ENCODE data around the gene PMEPA1.

PMEPA1 gene

DNA sequence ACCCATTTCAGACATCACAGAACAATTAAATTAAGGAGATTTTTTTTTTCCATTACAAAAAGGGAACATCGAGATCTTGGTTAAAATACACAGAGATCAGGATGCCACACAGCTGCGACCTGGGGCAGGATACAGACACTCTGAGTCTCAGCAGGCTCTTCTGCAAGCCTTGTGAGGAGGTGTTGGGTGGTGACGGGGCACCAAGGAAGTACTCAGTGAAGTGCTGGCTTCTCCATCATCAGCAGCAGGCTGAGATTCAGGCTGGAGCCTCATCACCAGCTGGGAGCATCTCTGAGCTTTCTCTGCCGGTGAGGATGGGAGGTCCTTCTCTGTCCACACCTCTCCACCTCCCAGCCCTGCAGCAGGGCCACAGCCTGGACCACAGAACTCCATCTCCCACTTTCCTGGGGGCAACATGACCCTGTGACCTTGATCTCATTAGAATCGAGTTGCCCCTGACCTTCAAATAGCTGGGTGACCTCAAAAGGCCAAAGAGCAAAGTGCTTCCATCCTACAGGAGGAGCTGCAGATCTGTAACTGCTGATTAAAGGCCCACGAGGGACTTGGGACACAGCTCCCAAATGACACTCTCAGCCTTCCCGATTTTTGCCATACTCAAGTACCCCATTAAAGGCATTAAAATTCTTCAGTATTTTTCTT lies 16.0 kb downstream of the PMEPA1 start:
- no peak overlapping the region for H3K4me3 ChIP-seq (ENCODE audit: control insufficient read depth, low read depth, low read length)
- DNase-seq (ENCODE audit: low read depth), result no peak
- TF ChIP-seq, protein P1, sequence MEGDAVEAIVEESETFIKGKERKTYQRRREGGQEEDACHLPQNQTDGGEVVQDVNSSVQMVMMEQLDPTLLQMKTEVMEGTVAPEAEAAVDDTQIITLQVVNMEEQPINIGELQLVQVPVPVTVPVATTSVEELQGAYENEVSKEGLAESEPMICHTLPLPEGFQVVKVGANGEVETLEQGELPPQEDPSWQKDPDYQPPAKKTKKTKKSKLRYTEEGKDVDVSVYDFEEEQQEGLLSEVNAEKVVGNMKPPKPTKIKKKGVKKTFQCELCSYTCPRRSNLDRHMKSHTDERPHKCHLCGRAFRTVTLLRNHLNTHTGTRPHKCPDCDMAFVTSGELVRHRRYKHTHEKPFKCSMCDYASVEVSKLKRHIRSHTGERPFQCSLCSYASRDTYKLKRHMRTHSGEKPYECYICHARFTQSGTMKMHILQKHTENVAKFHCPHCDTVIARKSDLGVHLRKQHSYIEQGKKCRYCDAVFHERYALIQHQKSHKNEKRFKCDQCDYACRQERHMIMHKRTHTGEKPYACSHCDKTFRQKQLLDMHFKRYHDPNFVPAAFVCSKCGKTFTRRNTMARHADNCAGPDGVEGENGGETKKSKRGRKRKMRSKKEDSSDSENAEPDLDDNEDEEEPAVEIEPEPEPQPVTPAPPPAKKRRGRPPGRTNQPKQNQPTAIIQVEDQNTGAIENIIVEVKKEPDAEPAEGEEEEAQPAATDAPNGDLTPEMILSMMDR (conservative IDR thresholded peaks at IDR 0.05; ENCODE audit: control insufficient read depth, insufficient read depth, low read depth, low read length), result no peak

DNA sequence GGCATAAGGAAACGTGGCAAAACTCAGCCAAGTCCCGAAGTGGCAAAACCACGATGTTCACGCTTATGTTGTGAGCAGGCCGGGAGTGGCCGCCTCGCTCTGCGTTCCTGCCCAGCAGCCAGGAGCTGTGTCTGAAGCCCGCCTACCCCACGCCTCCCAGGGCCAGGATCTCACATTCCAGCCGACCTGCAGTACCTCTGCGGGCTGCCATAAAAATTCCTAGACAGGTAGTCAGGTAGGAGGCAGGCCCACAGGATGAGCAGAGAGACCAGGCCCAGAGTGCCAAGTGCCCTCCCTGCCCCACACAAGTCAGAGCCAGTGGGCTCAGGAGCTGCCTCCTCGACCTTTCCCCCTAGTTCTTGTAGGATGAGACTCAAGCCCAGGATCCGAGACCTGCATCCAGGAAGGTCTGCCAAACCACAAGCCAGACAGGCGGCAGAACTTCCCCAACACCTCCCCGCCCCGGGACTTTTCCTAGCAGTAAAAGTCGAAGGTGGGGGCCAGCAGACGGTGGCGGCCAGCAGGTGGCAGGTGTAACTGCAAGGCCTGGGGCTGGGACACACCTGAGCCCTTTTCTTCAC lies 16.7 kb downstream of the PMEPA1 start:
- TF ChIP-seq, protein P1 (conservative IDR thresholded peaks at IDR 0.05; ENCODE audit: control insufficient read depth, insufficient read depth, low read depth, low read length), result no peak
- no peak for DNase-seq (ENCODE audit: low read depth)

DNA sequence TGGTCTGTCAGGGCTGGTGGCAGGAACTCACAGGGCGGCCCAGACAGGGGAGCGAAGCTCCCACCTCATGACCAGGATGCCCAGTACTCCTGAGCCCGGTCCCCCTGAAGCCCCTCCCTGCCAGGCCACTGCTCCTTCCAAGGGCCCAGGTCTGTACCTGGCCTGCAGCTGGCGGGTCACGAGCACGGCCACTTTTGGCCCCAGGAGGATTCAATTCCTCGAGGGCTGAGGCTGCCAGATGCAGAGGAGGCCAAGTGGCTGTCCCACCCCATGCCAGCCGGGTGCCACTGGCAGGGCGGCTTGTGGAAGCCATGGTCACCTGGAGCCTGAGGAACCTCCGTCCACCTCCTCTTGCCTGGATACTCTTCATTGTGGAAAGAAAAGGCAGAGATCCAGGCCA lies 17.4 kb downstream of the PMEPA1 start:
- H3K4me3 ChIP-seq (ENCODE audit: control insufficient read depth, low read depth, low read length), result no peak overlapping the region
- TF ChIP-seq, protein P1 (conservative IDR thresholded peaks at IDR 0.05; ENCODE audit: control insufficient read depth, insufficient read depth, low read depth, low read length), result no peak
- no peak for DNase-seq (ENCODE audit: low read depth)

More for the DNA sequence above, 16.7 kb downstream of the PMEPA1 start:
- no peak overlapping the region for H3K4me3 ChIP-seq (ENCODE audit: control insufficient read depth, low read depth, low read length)

DNA sequence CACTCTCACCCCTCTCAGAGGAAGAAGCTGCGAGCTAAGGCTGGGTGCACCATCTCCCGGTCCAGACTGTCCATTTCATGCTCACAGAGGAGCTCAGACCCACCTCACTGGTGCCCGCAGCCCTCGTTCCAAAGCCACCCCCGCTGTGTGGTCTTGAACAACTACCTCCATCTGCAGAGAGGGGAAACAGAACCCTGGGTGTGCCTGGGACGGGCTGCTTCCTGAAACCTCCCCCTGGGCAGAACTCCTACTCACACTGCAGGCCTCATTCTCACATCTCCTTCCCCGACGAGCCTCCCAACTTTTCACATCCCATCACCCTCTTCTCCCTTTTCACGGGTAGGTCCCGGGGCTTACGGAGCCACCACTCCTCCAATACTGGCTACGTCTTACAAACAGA lies 18.1 kb downstream of the PMEPA1 start:
- TF ChIP-seq, protein P1 (conservative IDR thresholded peaks at IDR 0.05; ENCODE audit: control insufficient read depth, insufficient read depth, low read depth, low read length), result no peak
- H3K4me3 ChIP-seq (ENCODE audit: control insufficient read depth, low read depth, low read length), result no peak overlapping the region
- DNase-seq (ENCODE audit: low read depth), result no peak

DNA sequence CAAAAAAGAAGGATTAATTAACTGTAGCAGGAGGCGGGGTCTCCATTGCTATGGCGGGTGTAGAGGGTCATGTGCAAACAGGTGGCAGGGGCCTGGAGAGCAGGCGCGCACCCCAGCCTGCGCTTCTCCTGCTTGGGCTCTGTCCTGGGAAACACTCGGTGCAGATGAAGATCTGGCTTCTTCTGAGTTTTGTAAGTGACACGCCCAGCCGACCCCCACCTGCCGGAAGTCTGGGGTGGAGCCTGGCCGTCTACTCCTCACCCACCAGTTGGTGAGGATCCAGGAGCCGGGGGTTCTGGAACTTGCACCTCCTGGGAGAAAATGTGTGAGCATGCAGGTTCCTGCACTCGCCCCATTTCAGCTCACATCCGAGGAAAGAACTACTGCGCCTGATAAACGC lies 19.3 kb downstream of the PMEPA1 start:
- no peak for DNase-seq (ENCODE audit: low read depth)
- TF ChIP-seq, protein P1 (conservative IDR thresholded peaks at IDR 0.05; ENCODE audit: control insufficient read depth, insufficient read depth, low read depth, low read length), result no peak
- no peak overlapping the region for H3K4me3 ChIP-seq (ENCODE audit: control insufficient read depth, low read depth, low read length)

DNA sequence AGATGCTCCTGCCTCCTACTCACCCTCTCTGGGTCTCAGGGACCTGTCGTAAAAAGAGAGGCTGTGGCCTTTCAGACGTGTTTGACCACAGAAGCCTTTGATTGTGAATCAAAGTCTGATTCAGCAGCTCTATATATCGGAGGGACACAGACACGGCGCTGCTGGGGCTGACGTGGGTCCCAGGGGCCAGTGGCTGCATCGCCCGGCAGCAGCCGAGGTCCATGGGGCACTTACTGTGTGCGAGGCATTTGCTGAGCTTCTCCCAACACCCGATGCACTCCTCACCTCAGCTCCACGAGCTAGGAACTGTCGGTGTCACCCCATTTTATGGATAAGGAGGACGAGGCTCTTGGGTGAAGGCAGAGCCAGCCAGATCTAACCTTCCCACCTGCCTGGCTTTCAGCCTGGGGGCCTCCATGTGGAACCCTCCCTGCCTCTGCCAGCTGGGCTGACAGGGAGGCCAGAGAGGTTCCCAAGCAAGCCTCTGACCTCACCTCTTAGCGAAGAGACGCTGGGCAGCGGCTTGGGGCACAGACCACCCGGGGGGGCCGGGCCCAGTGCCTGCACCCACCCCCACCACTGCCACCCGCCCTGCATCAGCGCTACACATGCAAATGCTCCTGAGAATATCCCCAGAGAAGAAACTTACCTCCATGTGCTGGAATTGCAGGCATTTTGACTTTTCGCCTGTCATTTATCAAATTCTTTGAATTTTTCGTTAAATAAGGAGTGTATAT lies 19.9 kb downstream of the PMEPA1 start:
- TF ChIP-seq, protein P1 (conservative IDR thresholded peaks at IDR 0.05; ENCODE audit: control insufficient read depth, insufficient read depth, low read depth, low read length), result no peak
- no peak overlapping the region for H3K4me3 ChIP-seq (ENCODE audit: control insufficient read depth, low read depth, low read length)
- DNase-seq (ENCODE audit: low read depth), result no peak
